GM12874 (cell line): ENCODE data around the gene PXDC1.

Experiments
- TF ChIP-seq, protein P1 (sequence below): IDR thresholded peaks from 2 replicates; pipeline ENCODE4 v1.5.1; 2011; ENCODE audit warnings: low read depth, mild to moderate bottlenecking, control low read depth, low read length, moderate library complexity; ENCODE audit not compliant: insufficient read depth

The PXDC1 gene, protein sequence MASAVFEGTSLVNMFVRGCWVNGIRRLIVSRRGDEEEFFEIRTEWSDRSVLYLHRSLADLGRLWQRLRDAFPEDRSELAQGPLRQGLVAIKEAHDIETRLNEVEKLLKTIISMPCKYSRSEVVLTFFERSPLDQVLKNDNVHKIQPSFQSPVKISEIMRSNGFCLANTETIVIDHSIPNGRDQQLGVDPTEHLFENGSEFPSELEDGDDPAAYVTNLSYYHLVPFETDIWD

DNA sequence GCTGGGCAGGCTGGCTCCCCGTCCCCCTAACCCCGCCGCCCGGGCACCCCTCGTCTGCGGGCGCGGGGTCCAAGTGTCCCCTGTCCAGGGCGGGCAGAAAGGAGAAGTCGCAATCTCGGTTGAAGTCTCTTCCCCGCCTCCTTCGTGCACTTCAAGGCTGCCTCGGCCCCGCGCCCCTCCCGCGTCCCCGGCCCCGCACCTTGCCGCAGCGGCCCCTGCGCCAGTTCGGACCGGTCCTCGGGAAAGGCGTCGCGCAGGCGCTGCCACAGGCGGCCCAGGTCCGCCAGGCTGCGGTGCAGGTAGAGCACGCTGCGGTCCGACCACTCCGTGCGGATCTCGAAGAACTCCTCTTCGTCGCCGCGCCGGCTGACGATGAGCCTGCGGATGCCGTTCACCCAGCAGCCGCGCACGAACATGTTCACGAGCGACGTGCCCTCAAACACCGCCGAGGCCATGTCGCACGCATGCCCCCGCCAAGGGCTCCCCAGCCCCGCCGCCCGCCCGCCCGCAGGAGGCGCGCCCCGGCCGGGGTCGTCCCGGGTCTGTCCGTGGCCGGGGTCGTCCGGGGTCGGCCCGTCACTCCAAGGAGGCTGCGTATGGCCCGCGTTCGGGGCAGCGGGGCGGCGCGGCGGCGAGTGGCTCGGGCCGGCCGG, at the start of gene PXDC1:
PXDC1 (minus strand) TSS at position 637 of the 653 bp plus-strand sequence; CDS start at position 455, 182 bp downstream.
- TF ChIP-seq, protein P1, sequence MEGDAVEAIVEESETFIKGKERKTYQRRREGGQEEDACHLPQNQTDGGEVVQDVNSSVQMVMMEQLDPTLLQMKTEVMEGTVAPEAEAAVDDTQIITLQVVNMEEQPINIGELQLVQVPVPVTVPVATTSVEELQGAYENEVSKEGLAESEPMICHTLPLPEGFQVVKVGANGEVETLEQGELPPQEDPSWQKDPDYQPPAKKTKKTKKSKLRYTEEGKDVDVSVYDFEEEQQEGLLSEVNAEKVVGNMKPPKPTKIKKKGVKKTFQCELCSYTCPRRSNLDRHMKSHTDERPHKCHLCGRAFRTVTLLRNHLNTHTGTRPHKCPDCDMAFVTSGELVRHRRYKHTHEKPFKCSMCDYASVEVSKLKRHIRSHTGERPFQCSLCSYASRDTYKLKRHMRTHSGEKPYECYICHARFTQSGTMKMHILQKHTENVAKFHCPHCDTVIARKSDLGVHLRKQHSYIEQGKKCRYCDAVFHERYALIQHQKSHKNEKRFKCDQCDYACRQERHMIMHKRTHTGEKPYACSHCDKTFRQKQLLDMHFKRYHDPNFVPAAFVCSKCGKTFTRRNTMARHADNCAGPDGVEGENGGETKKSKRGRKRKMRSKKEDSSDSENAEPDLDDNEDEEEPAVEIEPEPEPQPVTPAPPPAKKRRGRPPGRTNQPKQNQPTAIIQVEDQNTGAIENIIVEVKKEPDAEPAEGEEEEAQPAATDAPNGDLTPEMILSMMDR: no peak

DNA sequence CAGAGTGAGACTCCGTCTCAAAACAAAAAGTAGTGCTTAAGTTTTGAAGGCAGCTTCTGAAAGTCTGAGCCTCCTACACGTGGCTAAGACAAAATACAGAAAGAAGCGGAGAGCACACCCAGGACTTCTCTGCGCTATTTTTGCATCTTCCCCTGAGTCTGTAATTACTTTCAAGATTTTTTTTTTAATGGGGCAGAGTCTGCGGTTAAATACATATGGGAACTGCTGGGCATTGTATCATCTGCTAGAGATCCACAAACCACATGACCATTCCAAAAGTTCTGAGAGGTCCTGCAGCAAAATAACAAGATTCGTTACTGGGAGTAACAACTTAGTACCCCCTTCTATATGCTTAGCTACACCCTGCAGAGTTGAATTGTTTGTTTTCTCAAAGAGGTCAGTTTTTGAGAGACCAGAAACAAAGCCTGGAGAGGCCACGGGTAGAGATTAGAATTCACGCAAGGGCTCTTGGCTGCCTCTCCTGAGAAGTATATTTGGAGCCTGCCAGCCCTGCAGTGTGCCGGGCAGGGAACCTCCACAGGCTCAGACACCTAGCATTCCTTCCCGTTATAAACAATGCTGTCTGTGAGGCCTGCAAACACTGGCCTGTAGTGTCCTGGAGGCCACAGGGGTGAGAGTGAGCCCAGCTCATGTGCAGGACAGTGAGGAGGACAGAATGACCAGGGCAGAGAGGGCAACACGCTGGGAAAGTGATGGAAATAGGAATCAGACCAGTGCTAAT, 49.5 kb upstream of the PXDC1 start:
- TF ChIP-seq, protein P1: no peak

DNA sequence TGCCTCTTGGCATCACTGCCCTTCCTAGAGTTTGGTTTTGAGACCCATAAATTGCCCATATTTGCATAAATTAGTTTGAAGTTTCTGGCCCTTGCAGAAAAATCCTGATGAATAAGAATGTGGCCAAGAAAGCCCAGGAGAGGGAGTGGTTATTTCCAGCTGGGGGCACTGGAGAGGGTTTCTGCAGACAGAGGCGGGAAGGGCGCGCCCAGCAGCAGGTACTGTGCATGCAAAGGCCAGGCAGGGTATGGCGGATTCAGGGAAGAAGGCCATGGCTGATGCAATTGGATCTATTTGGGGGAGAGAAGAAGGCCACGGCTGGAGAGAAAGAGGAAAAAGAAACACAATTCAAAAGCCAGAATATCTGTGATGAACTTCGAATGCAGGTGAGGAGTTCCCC, 48.2 kb upstream of the PXDC1 start:
- TF ChIP-seq, protein P1: no peak

DNA sequence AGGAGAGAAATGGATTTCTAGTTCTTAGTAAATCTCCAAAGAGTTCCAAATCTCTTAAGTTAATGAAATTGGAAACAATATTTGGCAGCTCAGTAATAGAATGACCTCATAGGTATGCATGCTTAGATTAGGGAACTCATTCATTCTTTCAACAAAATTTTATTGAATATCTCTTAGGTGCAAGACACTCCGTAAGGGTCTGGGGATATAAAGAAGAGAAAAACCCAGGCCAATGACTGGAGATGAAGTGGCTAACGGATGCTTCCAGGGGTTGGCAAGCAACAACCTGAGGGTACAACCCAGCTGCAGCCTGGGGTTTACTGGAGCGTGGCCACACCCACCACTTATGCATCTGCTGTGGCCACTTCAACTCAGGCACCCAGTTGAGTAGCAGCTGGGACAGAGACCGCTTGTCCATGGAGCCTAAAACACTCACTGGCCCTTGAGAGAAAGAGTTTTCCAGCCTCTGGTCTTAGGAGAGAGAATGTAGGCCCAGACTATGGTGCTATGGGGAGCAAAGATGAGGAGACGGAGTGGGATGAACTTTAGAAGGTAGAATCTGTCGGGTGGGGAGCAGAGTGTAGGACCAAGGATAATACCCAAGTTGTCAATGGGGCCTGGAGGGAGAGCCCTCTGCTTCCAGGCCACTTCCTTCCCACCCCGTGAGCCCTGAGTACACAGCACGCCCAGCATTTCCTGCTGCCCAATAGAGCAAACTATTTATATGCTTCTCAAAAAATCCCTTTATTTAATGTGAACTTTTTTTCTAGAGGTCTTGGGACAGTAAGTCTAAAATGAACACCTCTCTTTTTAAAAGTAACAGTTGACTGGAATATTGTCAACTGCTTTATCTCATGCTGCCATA, 46.8 kb upstream of the PXDC1 start:
- TF ChIP-seq, protein P1: no peak

DNA sequence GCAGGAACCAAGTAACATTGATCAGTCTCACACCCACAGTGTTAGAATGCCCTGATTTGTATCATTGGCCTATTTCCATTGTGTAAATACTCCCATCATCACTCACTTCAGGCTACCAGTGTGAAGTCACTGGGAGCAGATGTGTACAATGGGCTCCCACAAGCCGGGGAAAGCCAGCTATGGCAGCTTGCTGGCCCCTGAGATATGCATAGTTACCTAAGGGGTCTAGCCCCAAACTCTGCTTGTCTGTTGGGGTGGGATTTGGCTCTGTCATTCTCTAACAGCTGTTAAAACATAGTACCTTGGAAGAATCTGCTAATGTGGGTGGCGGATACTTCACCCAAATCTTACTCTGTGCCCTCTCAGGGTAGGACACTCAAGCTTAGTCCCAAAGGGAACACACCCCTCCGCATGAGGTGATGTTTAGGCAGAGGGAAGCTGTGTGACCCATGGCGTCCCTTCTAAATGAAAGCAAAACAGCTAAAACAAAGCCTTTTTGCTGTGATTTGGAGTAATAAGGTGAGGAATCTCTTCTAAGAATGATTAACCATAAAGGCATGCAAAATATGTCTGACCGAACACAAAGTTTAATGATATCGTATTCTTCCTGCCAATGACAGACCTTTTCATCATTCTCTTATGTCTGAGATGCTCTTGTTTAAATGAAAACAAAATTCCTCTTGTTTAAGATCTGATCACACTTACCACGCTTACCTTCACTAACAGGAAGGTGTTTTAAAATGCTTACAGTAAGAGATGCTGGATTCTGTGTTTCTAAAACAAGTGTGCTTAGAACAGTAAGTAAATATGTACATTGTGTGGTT, 45.9 kb upstream of the PXDC1 start:
- TF ChIP-seq, protein P1: no peak

DNA sequence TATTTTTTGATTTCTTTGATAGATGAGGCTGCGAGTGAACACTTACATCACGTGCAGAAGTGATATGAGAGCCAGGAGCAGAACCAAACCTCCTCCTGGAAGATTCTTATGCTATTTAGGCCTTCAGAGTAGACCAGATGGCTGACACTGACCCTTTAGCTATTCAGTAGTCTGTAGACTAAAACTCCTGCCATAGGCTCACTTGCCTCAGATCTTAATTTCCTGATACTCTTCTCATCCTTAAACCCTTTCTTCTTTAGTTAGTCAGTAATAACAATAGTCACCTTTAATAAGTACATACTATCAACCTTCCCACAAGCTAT, 45.2 kb upstream of the PXDC1 start:
- TF ChIP-seq, protein P1: no peak
